ENCODE results near the gene PRDM11. TPM values are rescaled to one million over a fixed set of nuclear protein-coding genes. Genes with fewer than 3 reads are reported as not detected.

PRDM11 gene
- total and polyA plus RNA-seq, 2 experiments from 2014 or later = 0.24 to 3.7 TPM

DNA sequence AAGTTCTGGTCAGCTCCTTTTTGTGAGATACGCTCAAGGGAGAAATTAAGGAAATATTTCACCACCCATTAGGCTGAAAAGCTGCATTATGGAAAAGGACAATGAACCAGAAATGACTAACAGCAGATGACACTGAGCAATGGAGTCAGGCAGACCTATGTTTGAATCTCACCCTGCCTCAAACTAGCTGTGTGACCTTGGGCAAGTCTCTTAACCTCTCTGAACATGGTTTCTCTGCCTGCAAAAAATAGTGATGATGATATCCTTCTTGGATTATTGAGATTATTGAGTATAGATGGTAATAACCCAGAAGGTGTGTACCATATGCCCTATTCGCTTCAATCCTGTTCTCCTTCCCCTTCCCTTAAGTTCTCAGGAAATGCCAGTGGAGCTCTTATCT is 2.9 kb upstream of the PRDM11 start:
- Histone ChIP-seq H3K9me2 (ENCODE audit: insufficient read depth) (no peaks in the 10 kb centered on the region), H3K36me3 (ENCODE audit: low read depth) (no peaks in the 10 kb centered on the region), H3K79me2 (ENCODE audit: insufficient read depth) (peaks cover 10% of the 10 kb centered on the region), H4K20me1 (ENCODE audit: insufficient read depth) (no peaks in the 10 kb centered on the region), H3K4me1 (ENCODE audit: insufficient read depth) (0 out of 2 replicates have a peak, but pooled peaks cover 7% of the 10 kb centered on the region), H3F3A (ENCODE audit: insufficient read depth) (peaks cover 6% of the 10 kb centered on the region; the same call in 1 of the 2 replicates), H3K9ac (no peak overlapping the region), H3K4me3 (no peak overlapping the region), H3K27ac (no peak overlapping the region), H3K4me2 (ENCODE audit: unreplicated experiment) (no peak overlapping the region), H3K9me3 (ENCODE audit: low read depth) (no peaks in the 10 kb centered on the region), H3K27me3 (replicated peaks; ENCODE audit: insufficient read depth) (peaks cover 19% of the 10 kb centered on the region), H2AFZ (no peak overlapping the region)
- no peak for TF ChIP-seq EZH2phosphoT487 (IDR thresholded peaks at IDR 0.05; ENCODE audit: insufficient read depth, low read depth)
- TF ChIP-seq EZH2 (IDR thresholded peaks at IDR 0.05; ENCODE audit: insufficient read depth, poor library complexity, severe bottlenecking) = no peak
- WGBS, 2 experiments (ENCODE audit: low coverage in 1 of 2, low lambda C conversion rate in 2 of 2, missing lambda C conversion rate in 2 of 2) = 91 to 97% methylated on average over 2 of the region's 2 CpGs
- in situ Hi-C loops (cut with MboI) = no loop called here
- no peak for DNase-seq

DNA sequence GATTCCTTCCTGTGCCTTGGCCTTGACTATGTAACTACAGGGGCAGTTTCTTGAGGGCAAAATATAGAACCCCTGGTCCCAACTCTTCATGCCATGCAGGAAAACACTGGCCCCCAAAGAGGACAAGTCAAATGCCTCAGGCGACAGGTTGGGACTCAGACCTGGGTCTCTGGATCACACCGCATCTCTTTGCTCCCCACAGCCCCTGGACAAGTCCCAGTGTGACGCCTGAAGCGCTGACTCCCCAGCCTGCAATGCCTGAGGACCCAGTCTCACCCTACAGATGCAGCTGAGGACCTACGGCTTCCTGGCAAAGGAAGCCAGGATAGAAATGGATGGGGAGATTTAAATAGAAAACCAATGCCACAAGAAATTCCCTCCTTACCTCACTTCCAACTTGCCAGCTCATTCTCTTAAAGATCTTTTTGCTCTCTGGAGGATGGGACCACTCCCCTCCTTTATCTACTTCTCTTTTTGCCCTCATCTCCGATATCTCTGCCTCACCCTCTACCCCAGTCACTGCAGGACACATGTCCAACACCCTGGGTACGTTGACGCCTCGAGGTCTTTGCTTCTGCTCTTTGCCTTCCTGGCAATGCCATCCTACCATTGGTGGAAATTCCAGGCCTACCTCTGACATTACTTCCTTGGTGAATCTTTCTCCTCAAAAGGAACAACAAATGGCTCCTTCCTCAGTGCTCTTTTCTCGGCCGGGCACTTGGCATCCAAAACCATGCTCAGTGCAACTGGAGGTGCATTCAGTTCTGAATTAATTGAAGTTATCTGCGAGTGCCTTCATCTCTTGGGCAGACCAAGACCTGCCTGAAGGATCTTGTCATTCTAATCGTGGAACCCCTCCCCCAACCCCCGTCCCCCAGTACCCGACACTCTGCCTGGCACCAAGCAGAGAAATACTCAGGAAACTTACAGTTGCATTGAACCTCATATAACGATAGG is 2.0 kb upstream of the PRDM11 start:
- Histone ChIP-seq H3F3A (ENCODE audit: insufficient read depth) (peaks cover 6% of the 10 kb centered on the region; the same call in 1 of the 2 replicates), H4K20me1 (ENCODE audit: insufficient read depth) (no peaks in the 10 kb centered on the region), H3K36me3 (ENCODE audit: low read depth) (no peaks in the 10 kb centered on the region), H3K9ac (no peak overlapping the region), H3K27me3 (replicated peaks; ENCODE audit: insufficient read depth) (peaks cover 14% of the 10 kb centered on the region), H3K79me2 (ENCODE audit: insufficient read depth) (peaks cover 20% of the 10 kb centered on the region), H3K4me2 (ENCODE audit: unreplicated experiment) (no peak overlapping the region), H3K27ac (no peak overlapping the region), H3K9me2 (ENCODE audit: insufficient read depth) (no peaks in the 10 kb centered on the region), H3K4me1 (ENCODE audit: insufficient read depth) (0 out of 2 replicates have a peak, but pooled peaks cover 7% of the 10 kb centered on the region), H2AFZ (no peak overlapping the region), H3K9me3 (ENCODE audit: low read depth) (no peaks in the 10 kb centered on the region), H3K4me3 (no peak overlapping the region)
- no peak for DNase-seq
- in situ Hi-C loops (cut with MboI) = no loop called here
- no peak for TF ChIP-seq EZH2 (IDR thresholded peaks at IDR 0.05; ENCODE audit: insufficient read depth, poor library complexity, severe bottlenecking)
- TF ChIP-seq EZH2phosphoT487 (IDR thresholded peaks at IDR 0.05; ENCODE audit: insufficient read depth, low read depth) = no peak
- 52 to 56% methylated on average over 16 of the region's 16 CpGs for WGBS, 2 experiments (ENCODE audit: low coverage in 1 of 2, low lambda C conversion rate in 2 of 2, missing lambda C conversion rate in 2 of 2)

DNA sequence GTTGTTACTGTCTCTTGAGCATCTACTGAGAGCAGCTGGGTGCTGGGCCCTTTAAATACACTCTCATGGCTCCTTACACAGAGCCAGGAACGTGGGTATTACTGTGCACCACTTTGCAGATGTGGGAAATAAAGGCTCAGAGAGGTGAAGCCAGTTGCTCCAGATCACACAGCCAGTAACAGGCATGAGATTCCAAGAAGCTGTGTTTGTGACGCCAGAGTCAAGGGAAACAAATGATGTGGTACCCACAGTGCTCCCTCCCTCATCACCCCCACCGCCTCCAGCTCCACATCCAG is 1.4 kb upstream of the PRDM11 start:
- Histone ChIP-seq H3K27ac (no peak overlapping the region), H3K9ac (no peak overlapping the region), H4K20me1 (ENCODE audit: insufficient read depth) (no peaks in the 10 kb centered on the region), H3K27me3 (replicated peaks; ENCODE audit: insufficient read depth) (peaks cover 7% of the 10 kb centered on the region), H3K9me2 (ENCODE audit: insufficient read depth) (no peaks in the 10 kb centered on the region), H3K4me2 (ENCODE audit: unreplicated experiment) (no peak overlapping the region), H3K9me3 (ENCODE audit: low read depth) (no peaks in the 10 kb centered on the region), H2AFZ (no peak overlapping the region), H3K4me3 (peak overlapping the region; percentile 95; the same call in 1 of the 2 replicates), H3K4me1 (ENCODE audit: insufficient read depth) (0 out of 2 replicates have a peak, but pooled peaks cover 7% of the 10 kb centered on the region), H3F3A (ENCODE audit: insufficient read depth) (peaks cover 6% of the 10 kb centered on the region; the same call in 1 of the 2 replicates), H3K36me3 (ENCODE audit: low read depth) (no peaks in the 10 kb centered on the region), H3K79me2 (ENCODE audit: insufficient read depth) (peaks cover 26% of the 10 kb centered on the region)
- in situ Hi-C loops (cut with MboI) = no loop called here
- no peak for DNase-seq
- WGBS, 2 experiments (ENCODE audit: low coverage in 1 of 2, low lambda C conversion rate in 2 of 2, missing lambda C conversion rate in 2 of 2) = 4 to 9% methylated on average over 3 of the region's 3 CpGs
- TF ChIP-seq EZH2phosphoT487 (IDR thresholded peaks at IDR 0.05; ENCODE audit: insufficient read depth, low read depth) = no peak
- no peak for TF ChIP-seq EZH2 (IDR thresholded peaks at IDR 0.05; ENCODE audit: insufficient read depth, poor library complexity, severe bottlenecking)

GRCh38 chr11:45145379-45146071 is 914 bp upstream of the PRDM11 start:
- Histone ChIP-seq H3K27me3 (replicated peaks; ENCODE audit: insufficient read depth) (peaks cover 3% of the 10 kb centered on the region; the same call in 1 of the 2 replicates), H3F3A (ENCODE audit: insufficient read depth) (peaks cover 6% of the 10 kb centered on the region; the same call in 1 of the 2 replicates), H3K9ac (peak overlapping the region; percentile 95), H3K4me2 (ENCODE audit: unreplicated experiment) (peak overlapping the region; percentile 90), H3K9me2 (ENCODE audit: insufficient read depth) (no peaks in the 10 kb centered on the region), H3K4me3 (peak overlapping the region; percentile 95), H3K79me2 (ENCODE audit: insufficient read depth) (peaks cover 30% of the 10 kb centered on the region), H3K9me3 (ENCODE audit: low read depth) (no peaks in the 10 kb centered on the region), H3K27ac (peak overlapping the region; percentile 96), H3K36me3 (ENCODE audit: low read depth) (no peaks in the 10 kb centered on the region), H4K20me1 (ENCODE audit: insufficient read depth) (no peaks in the 10 kb centered on the region), H2AFZ (peak overlapping the region; percentile 98), H3K4me1 (ENCODE audit: insufficient read depth) (0 out of 2 replicates have a peak, but pooled peaks cover 7% of the 10 kb centered on the region)
- TF ChIP-seq EZH2phosphoT487 (IDR thresholded peaks at IDR 0.05; ENCODE audit: insufficient read depth, low read depth) (no peak), EZH2 (IDR thresholded peaks at IDR 0.05; ENCODE audit: insufficient read depth, poor library complexity, severe bottlenecking) (no peak)
- in situ Hi-C loops (cut with MboI) = no loop called here
- 3% methylated on average over 21 to 22 of the region's 23 CpGs for WGBS, 2 experiments (ENCODE audit: low coverage in 1 of 2, low lambda C conversion rate in 2 of 2, missing lambda C conversion rate in 2 of 2)
- peak; percentile 53 for DNase-seq
